PC-9 (cell line): Measurements from ENCODE around the gene TUBA1B. TPM values are rescaled to one million over a fixed set of nuclear protein-coding genes. Genes with fewer than 3 reads are reported as not detected.

Source experiments
- BruUV-seq: library from RNA; stranded (reverse); fragments of 400-500 nt; replicated peaks from 2 replicates; lab custom pipeline; 2021; lab: Mats Ljungman, UMichigan
- CTCF ChIA-PET: fragments of 300-600 bp; sonication (Branson Sonifier 250); formaldehyde crosslinking; loops from one replicate; lab custom pipeline; 2022; ENCODE audit warnings: antibody characterized with exemption; lab: Charles Lee
- POLR2A ChIA-PET: fragments of 300-600 bp; sonication (Branson Sonifier 250); formaldehyde crosslinking; loops from one replicate; lab custom pipeline; 2022; ENCODE audit warnings: antibody characterized with exemption; ENCODE audit not compliant: unreplicated experiment; lab: Charles Lee
- DNase-seq, 2 experiments: peaks; one replicate each; pipeline versions ENCODE4 v3.0.0 to v3.0.0-alpha.2; 2015 to 2022; ENCODE audit warnings: mixed read lengths in 1 of 2
- H2AFZ ChIP-seq: fragments of 200-600 bp; sonication (generic); 2 replicates; pipeline ENCODE4 v1.8.1; 2017; ENCODE audit warnings: antibody characterized with exemption
- H3F3A ChIP-seq: fragments of 200-600 bp; sonication (generic); 2 replicates; pipeline ENCODE4 v1.8.1; 2017; ENCODE audit warnings: antibody characterized with exemption, mild to moderate bottlenecking, low read depth; ENCODE audit not compliant: insufficient read depth
- H3K27ac ChIP-seq: fragments of 200-600 bp; sonication (generic); 2 replicates; pipeline ENCODE4 v1.6.1; 2016; ENCODE audit warnings: mixed run types
- H3K27me3 ChIP-seq: fragments of 200-600 bp; sonication (generic); 2 replicates; pipeline ENCODE4 v1.6.1; 2016; ENCODE audit warnings: low read depth, mixed run types; ENCODE audit not compliant: insufficient read depth
- H3K36me3 ChIP-seq: fragments of 200-600 bp; sonication (generic); 2 replicates; pipeline ENCODE4 v1.6.1; 2016; ENCODE audit warnings: low read depth, mixed run types
- H3K4me1 ChIP-seq: fragments of 200-600 bp; sonication (generic); replicated peaks from 2 replicates; pipeline ENCODE4 v1.6.1; 2016; ENCODE audit warnings: mixed run types; ENCODE audit not compliant: insufficient read depth
- H3K4me2 ChIP-seq: fragments of 200-600 bp; sonication (generic); 2 replicates; pipeline ENCODE4 v1.6.1; 2017; ENCODE audit warnings: mixed run types
- H3K4me3 ChIP-seq: fragments of 200-600 bp; sonication (generic); 2 replicates; pipeline ENCODE4 v1.6.1; 2016; ENCODE audit warnings: mixed run types
- H3K79me2 ChIP-seq: fragments of 200-600 bp; sonication (generic); 2 replicates; pipeline ENCODE4 v1.6.1; 2017; ENCODE audit warnings: low read depth, mixed run types
- H3K9me2 ChIP-seq: fragments of 200-600 bp; sonication (generic); 2 replicates; pipeline ENCODE4 v1.8.1; 2017; ENCODE audit warnings: mild to moderate bottlenecking; ENCODE audit not compliant: insufficient read depth
- H3K9me3 ChIP-seq: fragments of 200-600 bp; sonication (generic); 2 replicates; pipeline ENCODE4 v1.8.1; 2016; ENCODE audit warnings: low read depth; ENCODE audit not compliant: insufficient read depth
- H4K20me1 ChIP-seq: fragments of 200-600 bp; sonication (generic); 2 replicates; pipeline ENCODE4 v1.8.1; 2017; ENCODE audit not compliant: insufficient read depth
- EZH2 ChIP-seq: fragments of 200-600 bp; sonication (generic); IDR thresholded peaks from 2 replicates; pipeline ENCODE4 v1.8.0; 2017; ENCODE audit warnings: antibody characterized with exemption, low read depth
- intact Hi-C: fragments of 100-400 bp; cut with micrococcal nuclease; formaldehyde crosslinking; loops from one replicate; pipeline ENCODE4 v1.10.0; 2022; ENCODE audit not compliant: unreplicated experiment
- total RNA-seq: library from RNA; stranded (reverse); gene quantifications from 2 replicates; pipeline ENCODE4 v1.2.3, GENCODE V29; 2021
- TF ChIP-seq, protein P1 (sequence below): fragments of 200-600 bp; sonication (generic); conservative IDR thresholded peaks from 2 replicates; pipeline ENCODE4 v1.6.1; 2017; ENCODE audit warnings: mixed run types, antibody characterized with exemption, mild to moderate bottlenecking, moderate library complexity

The TUBA1B gene
- total RNA-seq, 1 experiment from 2014 or later: 1,061 TPM

GRCh38 chr12:49154221-49154620 is 23.0 kb upstream of the TUBA1B start:
- no peak overlapping the region for H3K27ac ChIP-seq
- no TSS peak for BruUV-seq
- no peaks in the 10 kb centered on the region for H3F3A ChIP-seq
- H3K9me2 ChIP-seq: no peaks in the 10 kb centered on the region
- no peak overlapping the region for H2AFZ ChIP-seq
- H3K36me3 ChIP-seq: no peaks in the 10 kb centered on the region
- H3K4me2 ChIP-seq: no peak overlapping the region
- intact Hi-C loops: no loop called here
- TF ChIP-seq EZH2: no peak
- TF ChIP-seq, protein P1, sequence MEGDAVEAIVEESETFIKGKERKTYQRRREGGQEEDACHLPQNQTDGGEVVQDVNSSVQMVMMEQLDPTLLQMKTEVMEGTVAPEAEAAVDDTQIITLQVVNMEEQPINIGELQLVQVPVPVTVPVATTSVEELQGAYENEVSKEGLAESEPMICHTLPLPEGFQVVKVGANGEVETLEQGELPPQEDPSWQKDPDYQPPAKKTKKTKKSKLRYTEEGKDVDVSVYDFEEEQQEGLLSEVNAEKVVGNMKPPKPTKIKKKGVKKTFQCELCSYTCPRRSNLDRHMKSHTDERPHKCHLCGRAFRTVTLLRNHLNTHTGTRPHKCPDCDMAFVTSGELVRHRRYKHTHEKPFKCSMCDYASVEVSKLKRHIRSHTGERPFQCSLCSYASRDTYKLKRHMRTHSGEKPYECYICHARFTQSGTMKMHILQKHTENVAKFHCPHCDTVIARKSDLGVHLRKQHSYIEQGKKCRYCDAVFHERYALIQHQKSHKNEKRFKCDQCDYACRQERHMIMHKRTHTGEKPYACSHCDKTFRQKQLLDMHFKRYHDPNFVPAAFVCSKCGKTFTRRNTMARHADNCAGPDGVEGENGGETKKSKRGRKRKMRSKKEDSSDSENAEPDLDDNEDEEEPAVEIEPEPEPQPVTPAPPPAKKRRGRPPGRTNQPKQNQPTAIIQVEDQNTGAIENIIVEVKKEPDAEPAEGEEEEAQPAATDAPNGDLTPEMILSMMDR: no peak
- no peak for DNase-seq
- no peaks in the 10 kb centered on the region for H4K20me1 ChIP-seq
- H3K27me3 ChIP-seq: no peaks in the 10 kb centered on the region
- POLR2A ChIA-PET: no interaction called here
- no peaks in the 10 kb centered on the region for H3K79me2 ChIP-seq
- no peak overlapping the region for H3K4me3 ChIP-seq
- CTCF ChIA-PET: no interaction called here
- H3K9me3 ChIP-seq: no peaks in the 10 kb centered on the region
- no peaks in the 10 kb centered on the region for H3K4me1 ChIP-seq

DNA sequence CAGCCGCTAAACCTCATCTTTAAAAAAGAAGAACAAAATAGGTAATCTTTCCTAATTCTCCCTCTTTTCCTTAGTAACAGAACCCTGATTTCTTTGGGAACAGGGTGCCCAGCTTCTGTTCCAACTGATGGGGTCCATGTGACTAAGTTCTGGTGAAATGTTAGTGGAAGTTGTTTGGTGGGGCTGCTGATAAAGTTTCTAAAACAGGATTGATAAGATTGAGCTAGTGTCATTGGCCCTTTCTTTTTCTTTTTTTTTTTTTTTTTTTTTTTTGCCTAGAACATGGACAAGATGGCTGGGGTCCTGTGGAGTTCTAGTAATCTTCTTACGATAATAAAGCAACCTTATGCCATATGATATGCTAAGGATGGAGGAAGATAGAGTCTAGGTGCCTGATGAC is 16.2 kb upstream of the TUBA1B start:
- TF ChIP-seq, protein P1: no peak
- TF ChIP-seq EZH2: no peak
- CTCF ChIA-PET: interaction anchor here (0.5 to 0.6 kb wide), 2 partner anchors 75 to 82 kb away, joined by 3 to 4 read pairs; no protein-coding TSS in a partner anchor
- intact Hi-C loops: no loop called here
- DNase-seq: no peak
- no peaks in the 10 kb centered on the region for H4K20me1 ChIP-seq
- no peak overlapping the region for H3K4me2 ChIP-seq
- no peaks in the 10 kb centered on the region for H3F3A ChIP-seq
- POLR2A ChIA-PET: interaction anchor here (0.6 kb wide), 1 partner anchor 383 kb away, joined by 9 read pairs; no protein-coding TSS in a partner anchor
- H3K4me3 ChIP-seq: no peak overlapping the region
- no peak overlapping the region for H2AFZ ChIP-seq
- no peaks in the 10 kb centered on the region for H3K36me3 ChIP-seq
- no peaks in the 10 kb centered on the region for H3K79me2 ChIP-seq
- no peak overlapping the region for H3K27ac ChIP-seq
- no peaks in the 10 kb centered on the region for H3K4me1 ChIP-seq
- H3K9me3 ChIP-seq: no peaks in the 10 kb centered on the region
- BruUV-seq: no TSS peak
- no peaks in the 10 kb centered on the region for H3K9me2 ChIP-seq
- H3K27me3 ChIP-seq: no peaks in the 10 kb centered on the region

GRCh38 chr12:49146406-49146805 is 15.2 kb upstream of the TUBA1B start:
- intact Hi-C loops: no loop called here
- Histone ChIP-seq H3K4me3 (no peak overlapping the region), H3F3A (no peaks in the 10 kb centered on the region), H2AFZ (no peak overlapping the region; the same call in 1 of the 2 replicates), H3K27ac (no peak overlapping the region), H3K4me2 (no peak overlapping the region), H4K20me1 (no peaks in the 10 kb centered on the region), H3K79me2 (no peaks in the 10 kb centered on the region), H3K9me2 (no peaks in the 10 kb centered on the region), H3K27me3 (no peaks in the 10 kb centered on the region), H3K4me1 (no peaks in the 10 kb centered on the region), H3K36me3 (no peaks in the 10 kb centered on the region), H3K9me3 (no peaks in the 10 kb centered on the region)
- no TSS peak for BruUV-seq
- no peak for TF ChIP-seq EZH2
- TF ChIP-seq, protein P1: no peak
- ChIA-PET CTCF (interaction anchor here (0.6 kb wide), 1 partner anchor 18 kb away, joined by 13 read pairs; no protein-coding TSS in a partner anchor), POLR2A (no interaction called here)
- no peak for DNase-seq
